ENCODE data around the gene C4orf36. TPM values are rescaled to one million over a fixed set of nuclear protein-coding genes. Genes with fewer than 3 reads are reported as not detected.

C4orf36 gene
- total and polyA plus RNA-seq, 2 donors (not counting 1 experiment from before 2014, with no cell fraction given): 0.24 TPM; not detected in 1

- no peak for ATAC-seq (ENCODE audit: low read depth)
- Histone ChIP-seq H3K9ac (ENCODE audit: low read length) (peak overlapping the region; percentile 31), H3K27me3 (replicated peaks in 1 of 4; ENCODE audit: control extremely low read depth in 1 of 4, control insufficient read depth in 3 of 4, insufficient read depth in 4 of 4, low read length in 3 of 4) (no peaks in the 10 kb centered on the region), H2AFZ (ENCODE audit: insufficient read depth, low read depth, low read length, poor library complexity, severe bottlenecking) (no peak overlapping the region), H3K27ac (ENCODE audit: low read length in 2 of 2) (peak overlapping the region; percentile 65 to 79), H3K36me3 (replicated peaks in 1 of 2; ENCODE audit: control extremely low read depth in 1 of 2, control insufficient read depth in 1 of 2, extremely low read depth in 1 of 2, insufficient read depth in 2 of 2, low read length in 1 of 2) (peaks cover 0 to 2% of the 10 kb centered on the region in 2 experiments), H3K4me1 (ENCODE audit: control insufficient read depth in 2 of 2, insufficient read depth in 2 of 2, low read length in 2 of 2) (peaks cover 63 to 64% of the 10 kb centered on the region in 2 donors), H3K79me2 (ENCODE audit: control insufficient read depth, insufficient read depth, low read length) (peaks cover 69% of the 10 kb centered on the region), H4K20me1 (ENCODE audit: control insufficient read depth, insufficient read depth, low read length, poor library complexity, severe bottlenecking) (peaks cover 18% of the 10 kb centered on the region), H3K4me3 (ENCODE audit: control extremely low read depth in 1 of 5, extremely low read depth in 1 of 5, insufficient read depth in 1 of 5, low read depth in 2 of 5, low read length in 4 of 5) (peak overlapping the region in 1 of 5 experiments; percentile 23), H3K9me3 (ENCODE audit: control extremely low read depth in 1 of 3, control insufficient read depth in 2 of 3, insufficient read depth in 1 of 3, low read length in 2 of 3) (no peaks in the 10 kb centered on the region), H3K4me2 (replicated peaks; ENCODE audit: low read depth, low read length, poor library complexity, severe bottlenecking) (peak overlapping the region; percentile 64)
- peak; percentile 48 for DNase-seq
- WGBS (ENCODE audit: insufficient coverage): no CpG with 5 or more reads among the region's 4 CpGs
- CTCF ChIA-PET: interaction anchor here (0.7 to 8.5 kb wide), 9 partner anchors 16 to 1485 kb away, joined by 3 to 109 read pairs (median 5); no protein-coding TSS in a partner anchor
- H3K4me3 Mint-ChIP-seq: peak overlapping the region; percentile 68
- TF ChIP-seq CTCF (IDR thresholded peaks at IDR 0.05) (no peak), EZH2 (IDR thresholded peaks at IDR 0.05; ENCODE audit: borderline replicate concordance, insufficient read depth, low read depth, low read length, poor library complexity, severe bottlenecking) (no peak)
- intact Hi-C loops (cut with micrococcal nuclease): loop anchor here (1.0 to 5.0 kb wide), 2 partner anchors 33 to 59 kb away; no protein-coding TSS in a partner anchor
- peaks cover 60% of the 10 kb centered on the region for H3K4me1 Mint-ChIP-seq
- H3K9me3 Mint-ChIP-seq (ENCODE audit: insufficient read depth): no peaks in the 10 kb centered on the region
- H3K27me3 Mint-ChIP-seq: no peaks in the 10 kb centered on the region
- POLR2A ChIA-PET: interaction anchor here (0.5 to 3.8 kb wide), 5 partner anchors 22 to 135 kb away, joined by 3 to 19 read pairs (median 4); no protein-coding TSS in a partner anchor
- H3K27ac Mint-ChIP-seq: peak overlapping the region; percentile 83
Measured at GRCh38 chr4:86938771-86939520, 46.7 kb upstream of the C4orf36 start.
